Measurements from ENCODE around the gene SND1.

The SND1 gene

GRCh38 chr7:128021366-128021765, 369.4 kb downstream of the SND1 start:
- H3K36me3 ChIP-seq (ENCODE audit: insufficient read depth, low read length), result peaks cover 38% of the 10 kb centered on the region

GRCh38 chr7:128022631-128023532, 370.9 kb downstream of the SND1 start:
- Histone ChIP-seq H3K9me3 (ENCODE audit: low read depth, low read length) (no peaks in the 10 kb centered on the region), H3K4me3 (no peak overlapping the region), H3K36me3 (ENCODE audit: insufficient read depth, low read length) (peaks cover 38% of the 10 kb centered on the region), H3K9ac (ENCODE audit: insufficient read length) (no peak overlapping the region), H3K27ac (0 out of 2 replicates have a peak overlapping the region, but pooled peaks have one; percentile 21)
- TF ChIP-seq POLR2AphosphoS5 (IDR thresholded peaks at IDR 0.05; ENCODE audit: borderline replicate concordance, low read depth, low read length) (no peak), FOXP2 (optimal IDR thresholded peaks at IDR 0.05; ENCODE audit: control extremely low read depth, extremely low read length, insufficient read depth) (no peak), EZH2 (IDR thresholded peaks at IDR 0.05) (no peak)
- DNase-seq (ENCODE audit: low read depth, low spot score), result no peak

More at GRCh38 chr7:128021366-128021765, 369.4 kb downstream of the SND1 start:
- Histone ChIP-seq H3K4me3 (no peak overlapping the region), H3K27ac (no peak overlapping the region), H3K9ac (ENCODE audit: insufficient read length) (no peak overlapping the region), H3K9me3 (ENCODE audit: low read depth, low read length) (no peaks in the 10 kb centered on the region)
- TF ChIP-seq POLR2AphosphoS5 (IDR thresholded peaks at IDR 0.05; ENCODE audit: borderline replicate concordance, low read depth, low read length) (no peak), FOXP2 (optimal IDR thresholded peaks at IDR 0.05; ENCODE audit: control extremely low read depth, extremely low read length, insufficient read depth) (no peak)
- no peak for DNase-seq (ENCODE audit: low read depth, low spot score)

GRCh38 chr7:128024151-128024550, 372.2 kb downstream of the SND1 start:
- Histone ChIP-seq H3K9me3 (ENCODE audit: low read depth, low read length) (no peaks in the 10 kb centered on the region), H3K27ac (peak overlapping the region; percentile 49; the same call in 1 of the 2 replicates), H3K9ac (ENCODE audit: insufficient read length) (peak overlapping the region; percentile 41), H3K4me3 (no peak overlapping the region), H3K36me3 (ENCODE audit: insufficient read depth, low read length) (peaks cover 45% of the 10 kb centered on the region)
- TF ChIP-seq POLR2AphosphoS5 (IDR thresholded peaks at IDR 0.05; ENCODE audit: borderline replicate concordance, low read depth, low read length) (no peak), EZH2 (IDR thresholded peaks at IDR 0.05) (no peak), FOXP2 (optimal IDR thresholded peaks at IDR 0.05; ENCODE audit: control extremely low read depth, extremely low read length, insufficient read depth) (no peak)
- no peak for DNase-seq (ENCODE audit: low read depth, low spot score)

GRCh38 chr7:128025380-128025779, 373.4 kb downstream of the SND1 start:
- Histone ChIP-seq H3K9me3 (ENCODE audit: low read depth, low read length) (no peaks in the 10 kb centered on the region), H3K27ac (peak overlapping the region; percentile 62; the same call in 1 of the 2 replicates), H3K4me3 (no peak overlapping the region), H3K9ac (ENCODE audit: insufficient read length) (no peak overlapping the region), H3K36me3 (ENCODE audit: insufficient read depth, low read length) (peaks cover 45% of the 10 kb centered on the region)
- TF ChIP-seq POLR2AphosphoS5 (IDR thresholded peaks at IDR 0.05; ENCODE audit: borderline replicate concordance, low read depth, low read length), result no peak
- no peak for TF ChIP-seq EZH2 (IDR thresholded peaks at IDR 0.05)
- no peak for TF ChIP-seq FOXP2 (optimal IDR thresholded peaks at IDR 0.05; ENCODE audit: control extremely low read depth, extremely low read length, insufficient read depth)
- DNase-seq (ENCODE audit: low read depth, low spot score), result no peak

GRCh38 chr7:128025819-128026218, 373.8 kb downstream of the SND1 start:
- peak overlapping the region; percentile 62; the same call in 1 of the 2 replicates for H3K27ac ChIP-seq
- no peak overlapping the region for H3K9ac ChIP-seq (ENCODE audit: insufficient read length)
- H3K9me3 ChIP-seq (ENCODE audit: low read depth, low read length), result no peaks in the 10 kb centered on the region
- TF ChIP-seq POLR2AphosphoS5 (IDR thresholded peaks at IDR 0.05; ENCODE audit: borderline replicate concordance, low read depth, low read length) (no peak), FOXP2 (optimal IDR thresholded peaks at IDR 0.05; ENCODE audit: control extremely low read depth, extremely low read length, insufficient read depth) (no peak), EZH2 (IDR thresholded peaks at IDR 0.05) (no peak)
- H3K4me3 ChIP-seq, result peak overlapping the region; percentile 81; the same call in 1 of the 2 replicates
- DNase-seq (ENCODE audit: low read depth, low spot score), result no peak
- peaks cover 41% of the 10 kb centered on the region for H3K36me3 ChIP-seq (ENCODE audit: insufficient read depth, low read length)

GRCh38 chr7:128026551-128026950, 374.6 kb downstream of the SND1 start:
- H3K4me3 ChIP-seq, result peak overlapping the region; percentile 81
- no peak for DNase-seq (ENCODE audit: low read depth, low spot score)
- no peak for TF ChIP-seq FOXP2 (optimal IDR thresholded peaks at IDR 0.05; ENCODE audit: control extremely low read depth, extremely low read length, insufficient read depth)
- TF ChIP-seq EZH2 (IDR thresholded peaks at IDR 0.05), result no peak
- TF ChIP-seq POLR2AphosphoS5 (IDR thresholded peaks at IDR 0.05; ENCODE audit: borderline replicate concordance, low read depth, low read length), result no peak
- H3K9me3 ChIP-seq (ENCODE audit: low read depth, low read length), result no peaks in the 10 kb centered on the region
- no peak overlapping the region for H3K9ac ChIP-seq (ENCODE audit: insufficient read length)
- H3K36me3 ChIP-seq (ENCODE audit: insufficient read depth, low read length), result peaks cover 35% of the 10 kb centered on the region
- peak overlapping the region; percentile 62 for H3K27ac ChIP-seq

GRCh38 chr7:128027485-128027980, 375.5 kb downstream of the SND1 start:
- TF ChIP-seq EZH2 (IDR thresholded peaks at IDR 0.05), result no peak
- TF ChIP-seq POLR2AphosphoS5 (IDR thresholded peaks at IDR 0.05; ENCODE audit: borderline replicate concordance, low read depth, low read length), result no peak
- no peak for TF ChIP-seq FOXP2 (optimal IDR thresholded peaks at IDR 0.05; ENCODE audit: control extremely low read depth, extremely low read length, insufficient read depth)
- H3K4me3 ChIP-seq, result peak overlapping the region; percentile 81
- DNase-seq (ENCODE audit: low read depth, low spot score), result no peak
- H3K36me3 ChIP-seq (ENCODE audit: insufficient read depth, low read length), result peaks cover 35% of the 10 kb centered on the region
- H3K27ac ChIP-seq, result peak overlapping the region; percentile 55; the same call in 1 of the 2 replicates
- peak overlapping the region; percentile 50 for H3K9ac ChIP-seq (ENCODE audit: insufficient read length)
- no peaks in the 10 kb centered on the region for H3K9me3 ChIP-seq (ENCODE audit: low read depth, low read length)

- Histone ChIP-seq H3K36me3 (ENCODE audit: insufficient read depth, low read length) (peaks cover 23% of the 10 kb centered on the region), H3K4me3 (peak overlapping the region; percentile 84), H3K9ac (ENCODE audit: insufficient read length) (no peak overlapping the region), H3K27ac (no peak overlapping the region), H3K9me3 (ENCODE audit: low read depth, low read length) (no peaks in the 10 kb centered on the region)
- TF ChIP-seq FOXP2 (optimal IDR thresholded peaks at IDR 0.05; ENCODE audit: control extremely low read depth, extremely low read length, insufficient read depth) (no peak), EZH2 (IDR thresholded peaks at IDR 0.05) (no peak), POLR2AphosphoS5 (IDR thresholded peaks at IDR 0.05; ENCODE audit: borderline replicate concordance, low read depth, low read length) (no peak)
- DNase-seq (ENCODE audit: low read depth, low spot score), result no peak
Observed at GRCh38 chr7:128029405-128029995, 377.5 kb downstream of the SND1 start.
